ENCODE data around the gene VTI1A.
"Not testable (repeated sequence)": the region's sequence is repeated elsewhere in the genome, so short reads cannot be mapped to it uniquely, and the experiment has no call there.

Gene VTI1A

DNA sequence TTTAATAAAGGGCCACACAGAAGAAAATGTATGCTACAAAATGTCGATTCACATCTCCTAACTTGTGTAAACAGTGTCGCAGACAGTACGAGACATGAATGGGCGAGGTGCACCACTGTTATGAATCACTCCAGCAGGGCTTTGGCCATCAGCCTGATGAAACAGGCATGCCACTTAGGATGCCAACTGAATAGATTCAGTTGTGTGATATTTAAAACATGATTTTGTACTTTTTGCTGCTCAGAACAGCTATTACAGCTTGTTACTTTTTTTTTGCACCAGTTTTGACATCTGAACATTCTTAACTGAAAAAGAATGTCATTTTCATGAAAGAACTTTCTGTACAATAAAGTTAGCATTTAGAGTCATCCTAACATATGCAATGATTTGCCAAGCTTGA lies 138.1 kb downstream of the VTI1A start:
- DNase-seq (ENCODE audit: insufficient read length, low spot score), result no peak
- TF ChIP-seq, protein P1, sequence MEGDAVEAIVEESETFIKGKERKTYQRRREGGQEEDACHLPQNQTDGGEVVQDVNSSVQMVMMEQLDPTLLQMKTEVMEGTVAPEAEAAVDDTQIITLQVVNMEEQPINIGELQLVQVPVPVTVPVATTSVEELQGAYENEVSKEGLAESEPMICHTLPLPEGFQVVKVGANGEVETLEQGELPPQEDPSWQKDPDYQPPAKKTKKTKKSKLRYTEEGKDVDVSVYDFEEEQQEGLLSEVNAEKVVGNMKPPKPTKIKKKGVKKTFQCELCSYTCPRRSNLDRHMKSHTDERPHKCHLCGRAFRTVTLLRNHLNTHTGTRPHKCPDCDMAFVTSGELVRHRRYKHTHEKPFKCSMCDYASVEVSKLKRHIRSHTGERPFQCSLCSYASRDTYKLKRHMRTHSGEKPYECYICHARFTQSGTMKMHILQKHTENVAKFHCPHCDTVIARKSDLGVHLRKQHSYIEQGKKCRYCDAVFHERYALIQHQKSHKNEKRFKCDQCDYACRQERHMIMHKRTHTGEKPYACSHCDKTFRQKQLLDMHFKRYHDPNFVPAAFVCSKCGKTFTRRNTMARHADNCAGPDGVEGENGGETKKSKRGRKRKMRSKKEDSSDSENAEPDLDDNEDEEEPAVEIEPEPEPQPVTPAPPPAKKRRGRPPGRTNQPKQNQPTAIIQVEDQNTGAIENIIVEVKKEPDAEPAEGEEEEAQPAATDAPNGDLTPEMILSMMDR (IDR thresholded peaks at IDR 0.05; ENCODE audit: insufficient read depth, missing control alignments), result no peak
- no peak for FAIRE-seq

GRCh38 chr10:112585960-112586359 lies 138.9 kb downstream of the VTI1A start:
- TF ChIP-seq, protein P1 (IDR thresholded peaks at IDR 0.05; ENCODE audit: insufficient read depth, missing control alignments), result no peak
- DNase-seq (ENCODE audit: insufficient read length, low spot score), result no peak
- FAIRE-seq, result no peak

GRCh38 chr10:112587729-112588128 lies 140.7 kb downstream of the VTI1A start:
- DNase-seq (ENCODE audit: insufficient read length, low spot score) (no peak), FAIRE-seq (no peak)
- TF ChIP-seq, protein P1 (IDR thresholded peaks at IDR 0.05; ENCODE audit: insufficient read depth, missing control alignments), result no peak

DNA sequence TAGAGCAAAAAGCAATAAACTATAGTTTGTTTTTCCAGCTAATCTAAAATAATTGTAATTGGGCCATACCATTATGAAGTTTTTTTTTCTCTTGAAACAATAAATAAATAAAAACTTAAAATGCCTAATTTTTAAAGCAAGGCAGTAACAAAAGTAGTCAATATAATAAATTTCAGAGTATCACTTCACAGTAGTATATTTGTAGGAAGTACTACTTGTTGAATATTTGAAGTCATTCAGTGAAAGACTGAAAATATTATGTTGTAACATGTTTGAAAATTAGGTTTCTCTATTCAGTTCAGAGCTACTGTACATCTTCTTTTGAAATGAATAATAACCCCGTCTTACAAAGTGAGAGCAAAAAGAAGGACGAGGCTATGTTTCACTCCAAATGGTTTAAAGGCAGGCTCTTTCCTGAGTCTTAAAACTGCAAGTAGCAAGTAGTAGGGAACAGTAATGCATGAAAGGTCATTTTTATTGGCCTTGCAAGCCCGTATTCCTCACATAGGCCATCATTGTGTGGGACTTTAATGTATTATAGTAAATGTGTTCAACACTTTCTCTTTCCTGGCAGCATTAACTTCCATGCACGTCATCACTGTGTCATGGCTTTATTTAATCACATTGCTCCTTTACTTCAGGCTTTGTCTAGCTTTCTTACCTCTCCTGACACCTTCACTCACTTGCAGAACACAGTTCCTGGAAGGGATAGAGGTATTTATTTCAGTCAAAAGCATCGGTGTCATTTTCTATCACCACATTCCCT lies 141.4 kb downstream of the VTI1A start:
- TF ChIP-seq, protein P1 (IDR thresholded peaks at IDR 0.05; ENCODE audit: insufficient read depth, missing control alignments), result no peak
- FAIRE-seq (no peak), DNase-seq (ENCODE audit: insufficient read length, low spot score) (no peak)

GRCh38 chr10:112589081-112589480 lies 142.1 kb downstream of the VTI1A start:
- DNase-seq (ENCODE audit: insufficient read length, low spot score) (no peak), FAIRE-seq (no peak)
- TF ChIP-seq, protein P1 (IDR thresholded peaks at IDR 0.05; ENCODE audit: insufficient read depth, missing control alignments), result no peak

DNA sequence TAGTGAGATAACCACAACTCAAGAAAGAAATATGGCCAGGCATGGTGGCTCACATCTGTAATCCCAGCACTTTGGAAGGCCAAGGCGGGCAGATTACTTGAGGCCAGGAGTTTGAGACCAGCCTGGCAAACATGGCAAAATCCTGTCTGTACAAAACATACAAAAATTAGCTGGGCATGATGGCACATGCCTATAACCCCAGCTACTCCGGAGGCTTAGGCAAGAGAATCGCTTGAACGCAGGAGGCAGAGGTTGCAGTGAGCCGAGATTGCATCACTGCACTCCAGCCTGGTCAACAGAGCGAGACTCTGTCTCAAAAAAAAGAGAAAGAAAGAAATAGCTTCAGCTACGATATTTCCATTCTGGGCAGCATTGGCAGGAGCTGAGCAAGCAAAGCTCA lies 143.8 kb downstream of the VTI1A start:
- FAIRE-seq; DNase-seq (ENCODE audit: insufficient read length, low spot score): not testable (repeated sequence)

DNA sequence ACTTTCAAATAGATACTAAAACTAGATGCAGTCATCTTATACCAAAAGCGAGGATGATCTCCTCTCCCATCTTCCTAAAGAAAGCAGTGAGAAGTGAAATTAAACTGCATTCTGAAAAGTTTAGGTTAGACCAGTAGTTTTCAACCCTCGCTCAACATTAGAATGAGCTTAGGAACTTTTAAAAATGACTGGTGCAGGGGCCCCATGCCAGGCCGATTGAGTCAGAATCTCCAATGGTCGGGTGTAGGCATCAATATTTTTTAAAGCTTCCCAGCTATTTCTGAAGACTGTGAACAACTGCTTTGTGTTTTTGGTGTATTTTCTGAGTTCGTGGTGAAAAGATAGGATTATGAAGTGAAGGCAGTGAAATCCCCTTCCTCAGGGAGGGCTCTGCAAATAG lies 146.0 kb downstream of the VTI1A start:
- no peak for DNase-seq (ENCODE audit: insufficient read length, low spot score)
- TF ChIP-seq, protein P1 (IDR thresholded peaks at IDR 0.05; ENCODE audit: insufficient read depth, missing control alignments), result no peak
- no peak for FAIRE-seq
